ENCODE results near the gene CABP2.
"Not testable (repeated sequence)": the region's sequence is repeated elsewhere in the genome, so short reads cannot be mapped to it uniquely, and the experiment has no call there.

Gene CABP2

DNA sequence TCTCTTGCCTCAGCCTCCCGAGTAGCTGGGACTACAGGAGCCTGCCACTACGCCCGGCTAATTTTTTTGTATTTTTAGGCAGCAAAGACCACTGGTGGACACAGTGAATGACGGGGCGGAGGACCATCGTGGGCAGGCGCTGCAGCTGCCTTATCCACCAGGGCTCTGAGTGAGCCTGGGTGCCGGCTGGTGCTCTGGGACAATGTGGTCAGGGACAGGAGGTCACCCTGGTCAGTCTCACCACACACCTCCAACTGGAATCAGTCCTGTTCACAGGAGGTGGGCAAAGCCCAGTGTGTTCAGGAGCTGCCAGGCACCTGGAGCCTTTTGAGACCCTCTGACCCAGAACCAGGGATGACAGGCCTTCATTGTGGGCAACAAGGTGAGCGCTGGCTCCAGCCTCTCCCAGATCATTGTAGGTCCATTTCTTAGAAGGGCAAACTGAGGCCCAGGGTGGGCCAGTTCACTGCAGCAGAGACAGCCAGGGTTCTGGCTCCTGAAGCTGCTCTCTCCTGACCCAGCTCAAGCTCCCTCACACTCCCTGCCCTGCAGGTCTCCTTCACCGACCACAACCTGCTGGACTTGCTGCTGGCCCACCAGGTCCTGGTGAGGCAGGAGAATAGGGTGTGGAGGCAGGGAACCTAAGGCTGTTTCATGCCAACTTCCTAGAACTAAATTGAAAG, 15.7 kb upstream of the CABP2 start:
- no peak for DNase-seq

DNA sequence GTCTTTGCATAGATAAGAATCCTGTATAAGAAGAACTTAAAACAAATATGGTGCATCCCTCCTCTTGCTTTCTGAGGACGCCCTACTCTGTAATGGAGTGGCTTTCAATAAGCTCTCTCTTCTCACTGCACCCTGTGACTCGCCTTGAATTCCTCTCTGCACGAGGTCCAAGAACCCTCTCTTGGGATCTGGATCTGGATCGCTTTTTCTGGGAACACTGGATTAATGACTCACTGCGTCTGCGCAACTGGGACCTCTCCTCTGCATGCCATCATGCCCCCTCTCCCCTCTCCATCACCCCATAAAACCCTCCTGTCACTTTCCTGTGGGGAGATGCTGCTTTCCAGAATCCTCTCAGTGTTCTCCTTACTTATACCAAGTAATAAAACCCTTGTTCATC, 15.1 kb upstream of the CABP2 start:
- no peak for DNase-seq

DNA sequence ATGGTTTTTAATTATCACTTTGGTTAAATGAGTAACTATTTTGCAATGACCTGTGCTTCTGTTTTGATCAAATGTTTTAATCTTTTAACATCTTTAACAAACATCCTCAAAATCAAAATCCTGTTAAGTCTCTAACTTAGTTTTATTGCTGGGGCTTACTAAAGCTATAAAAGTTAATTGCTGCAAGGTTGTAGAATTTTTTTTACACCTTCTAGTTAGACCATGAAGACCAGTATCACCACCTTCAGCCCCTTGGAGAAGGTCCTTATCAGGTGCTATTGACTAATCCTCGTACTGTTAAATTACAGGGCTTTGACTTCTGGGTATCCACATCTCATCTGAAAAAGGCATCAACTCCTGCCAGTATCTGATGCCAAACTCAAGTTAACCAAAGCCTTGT, 12.3 kb upstream of the CABP2 start:
- no peak for DNase-seq

DNA sequence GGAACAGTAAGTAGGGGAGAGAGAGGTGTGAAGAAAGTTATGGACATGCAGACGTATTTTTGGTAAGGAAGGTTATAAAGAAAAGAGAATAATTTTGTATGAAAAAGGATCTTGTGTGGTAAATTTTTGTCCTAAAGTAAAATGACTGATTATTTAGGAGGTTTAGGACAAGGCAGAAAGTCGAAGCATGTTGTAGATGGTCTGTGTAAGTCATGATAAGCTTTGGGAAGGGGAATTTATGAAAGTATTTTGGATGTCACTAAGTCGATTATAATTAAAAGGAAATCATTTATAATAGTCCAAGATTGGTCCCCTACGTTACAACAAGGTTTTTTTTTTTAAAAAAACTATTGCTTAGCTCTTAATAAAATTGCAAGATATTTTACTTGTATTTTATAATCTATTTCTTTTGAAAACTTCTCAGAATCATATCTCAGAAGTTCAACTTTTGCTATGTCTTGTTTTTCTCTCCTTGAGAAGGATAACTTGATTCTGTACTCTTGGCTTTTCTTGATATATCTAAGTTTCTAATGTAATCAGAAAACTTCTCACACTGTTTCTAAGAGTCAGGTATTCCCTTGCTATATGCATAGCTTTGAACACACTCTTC, 10.9 kb upstream of the CABP2 start:
- peak; percentile 14 for DNase-seq

DNA sequence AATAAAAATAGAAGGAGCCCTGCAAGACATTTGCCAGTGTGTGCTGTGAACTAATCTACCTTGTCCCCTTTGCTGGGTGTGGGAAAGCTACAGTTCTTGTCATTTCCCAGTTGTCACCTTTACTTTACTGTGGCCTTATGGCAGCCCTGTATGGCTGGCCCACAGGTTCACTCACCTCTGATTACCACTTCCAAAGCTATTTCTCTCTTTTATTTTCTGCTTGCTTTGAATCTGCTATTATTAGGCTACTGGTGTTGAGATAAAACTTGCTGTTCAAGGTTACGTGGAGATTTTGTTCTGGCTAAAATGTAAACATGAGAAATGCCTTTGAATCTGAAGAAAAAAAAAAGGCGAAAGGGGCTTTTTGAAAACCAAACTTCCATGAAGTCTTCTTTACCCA, 9.6 kb upstream of the CABP2 start:
- DNase-seq: no peak

DNA sequence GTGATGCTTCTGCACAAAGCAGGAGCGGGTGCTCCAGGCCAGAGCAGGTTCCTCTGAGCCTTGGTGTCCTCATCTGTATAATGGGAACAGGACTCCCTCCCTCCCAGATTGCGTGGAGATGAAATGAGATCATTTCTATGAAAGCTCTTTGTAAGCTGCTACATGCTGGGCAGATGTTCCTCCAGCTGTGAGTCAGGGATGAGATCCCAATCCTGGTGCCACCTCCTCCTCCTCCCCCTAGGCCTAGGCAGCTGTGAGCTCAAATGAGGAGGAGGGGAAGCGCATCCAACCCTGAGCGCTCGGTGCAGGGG, 7.0 kb upstream of the CABP2 start:
- no peak for DNase-seq

DNA sequence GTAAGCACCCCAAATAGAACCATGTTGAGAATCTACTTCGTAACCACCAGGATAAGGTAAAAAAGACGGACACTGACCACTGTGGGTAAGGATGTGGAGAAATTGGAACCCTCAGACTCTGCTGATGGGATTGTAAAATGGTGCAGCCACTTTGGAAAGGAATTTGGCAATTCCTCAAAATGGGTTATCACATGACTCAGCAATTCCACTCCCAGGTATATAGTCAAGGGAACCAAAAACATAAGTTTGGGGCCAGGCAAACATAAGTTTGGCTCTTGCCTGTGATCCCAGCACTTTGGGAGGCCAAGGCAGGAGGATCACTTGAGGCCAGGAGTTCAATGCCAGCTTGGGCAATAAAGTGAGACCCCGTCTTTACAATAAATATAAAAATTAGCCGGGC, 5.1 kb upstream of the CABP2 start:
- no peak for DNase-seq

DNA sequence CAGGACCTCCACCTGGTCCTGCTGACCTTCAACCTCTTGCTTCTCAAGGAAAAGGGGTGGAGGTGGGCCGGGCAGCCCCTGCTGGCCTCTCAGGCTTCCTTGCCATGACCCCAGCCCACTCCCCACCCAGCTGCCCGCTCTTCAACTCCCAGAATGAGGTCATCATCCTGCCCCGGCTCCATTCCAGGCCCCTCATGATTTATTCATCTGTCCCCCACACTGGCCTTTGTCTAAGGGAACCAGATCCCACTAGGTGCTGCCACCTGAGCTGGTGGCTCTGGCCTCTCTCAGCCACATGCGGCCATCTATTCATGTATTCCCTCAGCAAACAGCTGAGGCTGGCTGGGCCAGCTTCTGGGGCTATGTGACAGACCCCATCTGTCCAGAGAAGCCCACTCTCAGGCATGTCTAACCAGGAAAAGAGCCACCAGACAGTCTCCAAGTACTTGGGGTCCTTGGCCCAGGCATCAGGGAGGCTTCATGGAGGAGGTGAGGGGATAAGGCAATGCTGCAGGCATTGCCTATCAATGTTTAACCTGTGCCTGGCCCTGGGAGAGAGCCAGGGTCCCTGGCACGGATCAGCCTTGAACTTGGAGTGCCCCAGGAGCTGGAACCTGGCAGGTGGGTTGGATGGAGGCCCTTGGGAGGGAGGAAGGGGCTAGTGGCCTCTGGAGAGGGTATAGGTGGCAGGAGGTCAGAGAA, 2.2 kb upstream of the CABP2 start:
- DNase-seq: no peak

DNA sequence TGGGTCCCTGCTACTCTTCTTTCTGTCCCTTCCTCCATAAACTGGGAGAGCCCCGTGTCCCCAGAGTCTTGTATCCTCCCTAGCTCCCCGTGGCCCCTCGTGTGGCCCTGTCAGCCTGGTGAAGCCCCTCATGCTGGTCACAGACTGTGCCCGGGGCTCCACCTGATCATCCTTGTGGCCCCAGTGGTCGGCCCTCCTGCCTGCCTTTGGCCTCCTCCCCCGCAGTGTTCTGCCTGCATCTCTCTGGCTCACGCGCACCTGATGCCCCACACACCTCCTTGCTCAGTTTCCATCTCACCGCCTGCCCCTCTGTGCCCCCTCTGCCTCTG, 1.2 kb upstream of the CABP2 start:
- DNase-seq: no peak

DNA sequence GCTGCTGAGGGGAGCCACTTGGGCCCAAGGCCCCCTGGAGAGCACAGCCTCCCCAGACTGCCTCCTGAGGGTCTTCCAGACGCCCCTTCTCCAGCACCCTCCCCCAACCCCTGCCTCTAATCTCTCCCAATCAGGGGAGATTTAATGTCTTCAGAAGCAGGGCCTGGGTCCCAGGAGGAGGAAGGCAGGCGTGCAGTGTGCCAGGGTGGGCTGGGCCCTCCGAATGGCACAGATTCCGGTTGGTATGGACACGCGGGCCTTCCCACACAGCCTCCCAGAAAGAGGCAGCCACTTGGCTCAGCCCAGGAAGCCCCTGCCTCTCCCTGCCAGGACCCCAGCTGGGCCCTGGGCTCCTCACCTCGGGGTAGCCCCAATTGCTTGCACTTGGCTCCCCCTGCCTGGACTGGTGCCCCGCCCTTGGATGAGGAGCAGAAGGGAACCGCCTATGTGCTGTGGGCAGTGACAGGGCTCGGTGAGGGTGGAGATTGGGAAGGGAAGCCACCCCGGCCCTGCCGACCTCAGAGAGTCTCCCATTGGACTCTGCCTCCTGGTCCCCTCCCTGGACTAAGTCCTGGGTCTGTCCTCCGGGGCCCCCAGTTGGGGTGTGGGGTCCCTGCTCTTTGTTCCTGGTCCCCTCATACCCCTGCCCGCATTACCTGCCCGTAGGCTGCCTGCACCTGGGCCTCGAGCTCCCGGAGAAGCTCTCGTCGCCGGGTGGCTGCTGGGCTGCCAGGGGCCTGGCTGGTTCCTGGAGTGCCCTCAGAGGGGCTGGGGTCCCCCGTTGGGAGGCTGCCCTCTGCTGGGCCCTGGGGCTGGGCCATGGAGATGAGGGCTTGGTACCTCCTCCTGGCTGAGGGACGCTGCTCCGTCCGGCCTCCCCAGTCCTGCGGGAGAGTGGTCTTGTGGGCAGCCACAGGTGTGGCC, 572 bp upstream of the CABP2 start:
- no peak for DNase-seq

DNA sequence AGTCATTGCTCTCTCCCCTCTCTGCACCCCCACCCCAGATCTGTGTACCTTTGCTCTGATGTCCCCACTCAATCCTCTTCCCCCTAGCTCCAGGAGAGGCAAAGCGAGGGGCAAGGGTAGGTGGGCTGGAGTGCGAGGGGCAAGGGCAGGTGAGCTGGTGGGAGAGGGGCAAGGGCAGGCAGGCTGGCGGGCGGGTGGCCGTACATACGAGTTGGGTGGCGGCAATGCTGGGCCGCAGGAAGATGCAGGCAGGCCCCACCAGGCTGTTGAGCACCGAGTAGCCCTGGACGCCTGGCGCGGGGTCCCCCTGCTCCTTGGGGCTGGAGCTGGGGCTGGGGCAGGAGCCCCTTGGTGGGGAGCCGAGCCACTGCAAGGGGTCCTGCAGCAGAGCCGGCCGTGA, 908 bp downstream of the CABP2 start:
- no peak for DNase-seq

DNA sequence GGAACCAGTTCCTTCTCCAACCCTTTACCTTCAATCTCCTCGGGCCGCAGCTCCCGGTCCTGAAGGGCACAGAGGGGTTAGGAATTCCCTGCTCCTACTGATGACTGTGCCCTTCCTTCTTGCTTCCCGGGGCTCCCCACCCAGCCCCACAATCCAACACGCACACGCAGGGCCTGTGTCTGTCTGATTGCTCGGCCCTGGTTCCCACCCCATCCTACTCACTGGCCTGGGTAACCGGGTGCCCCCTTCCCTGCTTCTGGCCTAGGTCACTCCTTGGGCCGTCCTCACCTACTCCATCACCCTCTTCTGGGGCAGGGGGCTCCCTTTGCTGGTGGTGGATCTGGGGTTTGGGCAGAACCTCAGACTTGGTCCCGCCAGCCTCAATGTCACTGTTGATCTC, 1.3 kb downstream of the CABP2 start:
- no peak for DNase-seq

DNA sequence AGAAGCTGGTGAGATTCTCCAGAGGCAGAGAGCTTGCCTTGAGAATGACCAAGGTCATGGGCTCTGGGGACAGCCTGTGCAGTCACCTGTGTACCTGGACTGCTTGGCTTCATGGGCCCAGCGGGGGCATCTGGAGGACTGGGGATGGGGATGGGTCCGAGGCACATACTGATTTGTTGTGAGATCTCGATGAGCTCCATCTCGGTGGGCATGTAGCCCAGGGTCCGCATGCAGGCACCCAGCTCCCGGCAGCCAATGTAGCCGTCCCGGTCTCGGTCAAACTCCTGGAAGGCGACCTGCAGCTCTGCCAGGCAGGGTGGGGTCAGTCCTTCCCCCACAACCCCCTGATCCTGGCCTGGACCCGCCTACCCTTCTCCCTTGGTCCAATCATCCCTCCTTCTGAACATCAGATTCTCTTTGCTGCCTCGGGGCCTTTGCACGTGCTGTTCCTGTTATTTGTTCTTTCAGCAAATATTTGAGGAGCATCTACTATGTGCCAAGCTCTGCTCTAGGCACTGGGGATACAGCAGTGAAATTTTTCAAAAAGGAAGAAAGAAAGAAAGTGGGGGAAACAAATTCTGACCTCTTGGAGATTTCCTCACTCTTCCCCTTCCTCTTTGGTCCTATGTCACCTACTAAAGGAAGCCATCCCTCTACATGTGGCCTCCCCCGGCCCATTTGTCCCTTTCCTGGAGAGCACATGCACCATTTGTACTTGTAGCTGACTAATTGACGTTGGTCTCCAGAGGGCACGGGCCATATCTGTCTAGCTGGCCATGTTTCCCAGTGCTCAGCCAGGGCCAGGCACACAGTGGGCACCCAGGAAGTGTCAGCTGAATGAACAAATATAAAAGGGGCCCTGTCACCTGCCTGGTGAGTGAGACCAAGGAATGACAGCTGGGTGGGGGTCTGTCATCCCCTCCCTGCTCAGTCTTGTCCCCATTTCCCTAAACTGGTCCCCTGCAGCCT, 2.1 kb downstream of the CABP2 start:
- no peak for DNase-seq

DNA sequence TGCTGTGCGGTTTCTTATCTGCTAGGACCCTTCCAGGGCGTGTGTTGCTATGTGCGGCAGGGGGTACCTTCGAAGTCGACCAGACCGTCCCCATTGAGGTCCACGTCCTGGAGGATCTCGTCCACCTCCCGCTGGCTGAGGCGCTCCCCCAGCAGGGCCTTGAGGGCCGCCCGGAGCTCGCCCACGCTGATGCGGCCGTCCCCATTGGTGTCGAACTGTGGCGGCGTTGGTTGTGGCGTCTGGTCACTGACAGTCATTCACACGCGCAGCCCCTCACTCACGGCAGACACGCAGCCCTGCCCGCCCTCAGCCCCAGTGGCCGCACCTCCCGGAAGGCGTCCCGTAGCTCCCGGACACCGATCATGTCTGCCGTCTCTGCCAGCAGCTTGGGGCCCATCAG, 3.5 kb downstream of the CABP2 start:
- no peak for DNase-seq

DNA sequence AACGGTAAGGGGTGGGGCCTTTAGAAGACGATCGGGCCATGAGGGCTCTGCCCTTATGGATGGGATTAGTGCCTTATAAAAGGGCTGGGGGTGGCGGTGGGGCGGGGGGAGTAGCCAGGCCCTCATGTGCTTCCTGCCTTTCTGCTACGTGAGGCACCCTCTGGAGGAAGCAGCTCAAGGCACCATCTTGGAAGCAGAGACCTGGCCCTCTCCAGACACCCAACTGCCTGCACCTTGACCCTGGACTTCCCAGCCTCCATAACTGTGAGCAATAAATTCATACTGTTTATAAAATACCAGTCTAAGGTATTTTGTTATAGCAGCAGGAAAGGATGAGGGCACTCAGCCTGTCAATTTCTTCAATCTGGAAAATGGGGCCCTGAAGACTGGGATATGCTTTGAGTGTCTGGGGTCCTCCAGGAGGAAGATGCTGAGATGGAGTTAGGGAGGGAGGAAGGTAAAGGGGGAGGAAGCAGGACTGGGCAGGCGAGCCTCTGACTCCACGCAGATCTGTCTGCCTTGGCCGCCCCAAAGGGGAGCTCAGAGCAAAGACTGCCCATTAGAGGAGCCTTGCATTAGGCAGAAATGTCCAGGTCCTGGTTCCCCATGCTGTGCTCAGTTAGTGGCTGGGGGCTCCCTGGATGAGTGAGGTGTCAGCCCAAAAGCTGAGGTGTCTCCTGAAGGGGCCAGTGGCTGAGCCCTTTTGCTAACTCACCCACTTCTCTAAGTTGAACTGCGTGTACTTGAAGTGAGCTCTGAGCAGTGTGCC, 5.3 kb downstream of the CABP2 start:
- DNase-seq: no peak

DNA sequence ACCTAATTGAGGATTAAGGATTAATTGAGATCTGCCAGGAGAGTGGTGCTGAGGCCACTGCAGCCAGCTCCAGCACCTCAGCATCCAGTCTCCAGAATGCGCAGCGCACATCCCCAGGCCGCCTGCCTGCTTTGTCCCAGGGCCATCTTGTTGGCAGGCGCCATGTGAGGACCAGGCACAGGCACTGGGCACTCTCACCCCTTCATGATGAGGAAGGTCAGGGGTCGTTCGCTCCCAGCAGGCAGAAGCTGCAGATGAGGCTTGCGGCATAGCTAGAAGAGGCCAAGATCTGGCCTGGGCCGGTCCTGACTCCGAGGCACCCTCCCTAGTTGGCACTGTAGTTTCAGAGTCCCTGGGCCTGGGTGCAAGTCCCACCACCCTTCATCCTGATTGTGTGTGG, 6.4 kb downstream of the CABP2 start:
- DNase-seq: no peak

DNA sequence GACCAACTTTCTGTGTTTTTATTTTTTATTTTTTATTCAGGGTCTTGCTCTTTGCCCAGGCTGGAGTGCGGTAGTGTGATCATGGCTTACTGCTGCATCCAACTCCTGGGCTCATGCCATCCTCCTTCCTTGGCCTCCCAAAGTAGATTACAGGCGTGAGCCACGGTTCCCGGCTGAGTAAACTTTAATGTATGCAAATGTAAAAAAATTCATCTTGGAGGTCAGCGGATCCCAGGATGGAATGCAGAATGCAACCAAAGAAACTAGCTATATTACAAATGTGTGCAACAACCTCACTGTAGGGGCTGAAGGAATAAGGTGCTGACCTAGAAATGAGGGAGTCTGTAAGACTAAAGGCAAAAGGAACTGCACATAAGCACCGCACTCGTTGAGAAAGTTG, 9.1 kb downstream of the CABP2 start:
- DNase-seq: no peak

DNA sequence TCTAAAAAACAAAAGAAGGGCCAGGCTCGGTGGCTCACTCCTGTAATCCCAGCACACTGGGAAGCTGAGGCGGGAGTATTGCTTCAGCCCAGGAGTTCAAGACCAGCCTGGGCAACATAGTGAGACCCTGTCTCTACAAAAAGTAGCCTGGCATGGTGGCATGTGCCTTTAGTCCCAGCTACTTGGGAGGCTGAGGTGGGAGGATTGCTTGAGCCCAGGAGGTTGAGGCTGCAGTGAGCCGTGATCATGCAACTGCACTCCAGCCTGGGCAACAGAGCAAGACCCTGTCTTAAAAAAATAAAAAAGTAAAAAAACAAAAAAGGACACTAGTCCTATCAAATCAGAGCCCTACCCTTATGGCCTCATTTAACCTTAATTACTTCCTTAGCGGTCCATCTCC, 11.7 kb downstream of the CABP2 start:
- not testable (repeated sequence) for DNase-seq

DNA sequence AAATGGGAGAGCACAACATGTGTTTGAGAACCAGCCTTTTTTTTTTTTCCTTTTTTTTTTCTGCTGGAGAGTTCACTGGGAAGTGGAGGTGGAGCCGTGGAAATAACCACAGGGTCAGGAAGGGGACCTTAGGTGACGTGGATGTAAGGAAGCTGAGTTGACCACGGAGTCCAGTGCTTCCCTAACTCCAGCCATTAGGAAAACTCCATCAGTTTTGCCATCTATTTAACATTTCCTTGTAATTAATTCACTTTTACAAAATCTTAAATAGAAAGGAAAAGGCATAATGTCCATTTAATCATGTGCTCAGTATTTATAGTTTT, 13.3 kb downstream of the CABP2 start:
- DNase-seq: no peak

DNA sequence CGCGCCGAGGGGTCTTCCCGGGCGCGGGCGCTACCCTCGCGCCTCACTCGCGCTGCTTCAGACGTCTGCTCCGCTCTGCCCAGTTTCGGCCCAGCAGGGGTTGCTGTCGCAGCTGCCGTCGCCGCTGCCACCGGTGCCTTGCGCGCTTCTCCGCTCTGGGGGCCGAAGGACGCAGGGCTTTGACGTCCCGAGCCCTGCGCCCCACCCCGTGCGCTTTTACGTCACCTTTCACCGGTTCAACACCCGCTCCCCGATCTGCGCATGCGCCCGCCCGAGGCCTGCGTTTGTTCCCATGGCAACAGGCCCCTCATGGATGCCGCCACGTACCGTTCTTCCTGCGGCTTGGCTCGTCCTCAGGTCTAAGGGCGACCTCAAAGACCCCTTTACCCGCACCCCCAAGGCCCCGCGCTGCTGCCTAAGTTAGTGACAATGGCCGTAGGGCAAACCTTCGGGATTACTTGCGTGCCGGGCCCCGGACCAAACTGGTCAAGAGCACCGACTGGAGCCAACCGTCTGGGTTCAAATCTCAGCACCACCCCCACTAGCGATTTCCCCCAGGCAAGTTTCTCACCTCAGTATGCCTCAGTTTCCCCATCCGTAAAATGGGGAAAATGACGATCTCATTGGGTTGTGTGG, 14.6 kb downstream of the CABP2 start:
- DNase-seq: peak; percentile 99

DNA sequence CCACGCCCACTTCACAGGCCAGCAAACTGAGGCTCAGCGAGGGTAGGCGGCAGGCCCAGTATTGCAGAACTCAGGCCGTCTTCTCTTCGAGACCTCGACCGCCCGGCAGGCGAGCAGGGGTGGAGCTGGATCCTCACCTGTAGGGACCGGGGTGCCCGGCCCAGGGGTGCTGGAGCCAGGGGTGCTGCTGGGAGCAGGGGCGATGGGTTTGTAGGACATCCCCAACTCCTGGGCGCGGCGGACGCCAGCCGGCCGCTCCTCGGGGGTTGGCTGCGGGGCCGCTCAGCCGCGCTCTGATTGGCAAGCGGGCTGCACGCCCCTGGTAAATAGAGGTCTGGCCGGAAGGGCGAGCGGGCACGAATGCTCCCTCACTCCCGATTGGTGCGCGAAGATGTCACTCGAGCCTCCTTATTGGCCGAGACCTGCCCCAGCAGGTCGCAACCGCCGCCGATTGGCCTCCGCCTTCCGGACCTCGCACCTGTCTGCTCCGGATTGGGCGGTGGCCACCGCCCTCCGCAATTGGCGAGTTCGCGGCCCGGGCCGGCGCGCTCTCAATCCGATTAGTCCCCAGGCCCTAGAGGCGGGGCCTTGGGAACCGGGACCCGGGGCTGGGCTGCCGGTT, 15.3 kb downstream of the CABP2 start, which contains the start of gene CDK2AP2:
TSS of gene CDK2AP2 (minus strand) at position 299 of the 622 bp plus-strand sequence. CDS start at position 219, 80 bp downstream.
- DNase-seq: peak; percentile 99
